Tibial nerve (tissue), 4 donors: ENCODE results near the gene MIOS. TPM values are rescaled to one million over a fixed set of nuclear protein-coding genes. Genes with fewer than 3 reads are reported as not detected.
A peak's percentile ranks its signal among the peaks of the same experiment; 100 is the strongest.

Source experiments
- DNase-seq, 2 donors: peaks; one replicate each; pipeline ENCODE4 v3.0.0-alpha.2; 2019; ENCODE audit warnings: low spot score in 2 of 2
- H3K27ac ChIP-seq, 4 donors: fragments of 200-600 bp; sonication (generic) in 3 of 4; one replicate each; pipeline ENCODE4 v1.5.1; 2017 to 2019; ENCODE audit warnings: mild to moderate bottlenecking in 1 of 4
- H3K27me3 ChIP-seq, 2 donors: fragments of 200-600 bp; sonication (generic) in 1 of 2; one replicate each; pipeline versions ENCODE4 v1.5.1 to v1.6.0; 2017 to 2019
- H3K36me3 ChIP-seq, 3 donors: fragments of 200-600 bp; sonication (generic); one replicate each; pipeline ENCODE4 v1.5.1; 2018 to 2019
- H3K4me1 ChIP-seq, 4 donors: fragments of 200-600 bp; sonication (generic) in 3 of 4; one replicate each; pipeline ENCODE4 v1.5.1; 2017 to 2019
- H3K4me3 ChIP-seq, 4 donors: fragments of 200-600 bp; sonication (generic) in 3 of 4; one replicate each; pipeline ENCODE4 v1.5.1; 2017 to 2019; ENCODE audit warnings: mild to moderate bottlenecking in 1 of 4, moderate library complexity in 1 of 4
- H3K9me3 ChIP-seq, 4 donors: fragments of 200-600 bp; sonication (generic) in 3 of 4; one replicate each; pipeline ENCODE4 v1.5.1; 2017 to 2019
- EP300 ChIP-seq, 2 donors: sonication (generic); formaldehyde crosslinking; IDR thresholded peaks; one replicate each; pipeline ENCODE4 v1.6.1; 2017; ENCODE audit warnings: antibody characterized with exemption in 2 of 2, mild to moderate bottlenecking in 1 of 2
- POLR2A ChIP-seq, 2 donors: fragments of 450-650 bp; IDR thresholded peaks; one replicate each; pipeline ENCODE4 v1.6.1; 2017; ENCODE audit warnings: antibody characterized with exemption in 2 of 2, mild to moderate bottlenecking in 2 of 2, moderate library complexity in 2 of 2
- WGBS, 2 donors: methylation state at CpG; one replicate each; pipeline ENCODE4 v1.1.5; 2018; 5-methylcytosine and 5-hydroxymethylcytosine counted together
- total RNA-seq, 4 donors: library from RNA; depleted of rRNA; stranded (reverse); fragments of >200 nt; gene quantifications; one replicate each; pipeline ENCODE4 v1.1.0, GENCODE V29; 2016
- TF ChIP-seq, protein P1 (sequence below), 5 experiments: fragments of 200-600 bp in 3 of 5; fragments of 450-650 bp in 2 of 5; sonication (generic) in 3 of 5; IDR thresholded peaks; one replicate each; pipeline ENCODE4 v1.5.1; 2016 to 2019; ENCODE audit warnings: antibody characterized with exemption in 5 of 5, mild to moderate bottlenecking in 3 of 5, moderate library complexity in 2 of 5

MIOS gene
- total RNA-seq, 4 donors from 2014 or later = 35.9 to 80.4 (median 61.9) TPM

DNA sequence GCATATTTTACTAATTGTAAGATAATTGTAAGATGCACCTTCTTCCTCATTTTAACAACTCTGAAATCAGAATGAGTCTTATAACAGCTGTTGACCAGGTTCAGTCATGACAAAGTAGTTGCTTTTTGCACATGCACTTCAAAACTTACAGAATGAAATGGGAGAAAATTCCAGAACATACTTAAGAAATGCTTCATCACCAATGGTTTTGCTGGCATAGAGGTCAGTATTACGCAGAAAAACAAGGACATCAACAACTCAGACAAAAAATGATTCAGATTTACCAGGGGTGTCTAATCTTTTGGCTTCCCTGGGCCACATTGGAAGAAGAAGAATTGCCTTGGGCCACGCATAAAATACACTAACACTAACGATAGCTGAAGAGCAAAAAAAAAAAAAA is 44.3 kb upstream of the MIOS start:
- 79 to 86% methylated on average over 3 of the region's 3 CpGs for WGBS, 2 donors

DNA sequence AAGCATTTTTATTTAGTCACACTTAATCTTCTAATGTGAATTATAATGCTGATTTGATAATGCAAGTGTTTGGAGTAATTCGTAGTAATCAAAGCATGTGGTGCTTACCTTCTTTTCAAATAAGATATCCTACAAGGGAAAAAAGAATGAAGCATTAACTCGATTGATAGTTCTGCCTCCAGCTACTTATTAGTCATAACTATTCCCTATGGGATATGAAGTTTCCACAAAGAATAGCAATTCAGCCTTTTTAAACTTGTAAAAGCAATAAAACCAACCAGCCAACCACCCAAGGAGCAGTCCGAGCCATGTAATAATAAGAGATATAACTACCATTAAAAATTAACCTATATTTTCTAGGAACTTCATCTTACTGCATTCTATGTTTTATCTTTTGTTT is 42.6 kb upstream of the MIOS start:
- Histone ChIP-seq H3K4me3 (no peak overlapping the region), H3K27ac (peak overlapping the region in 1 of 4 donors; percentile 52), H3K4me1 (peaks cover 0 to 12% (median 0%) of the 10 kb centered on the region in 4 donors), H3K9me3 (no peaks in the 10 kb centered on the region), H3K36me3 (no peaks in the 10 kb centered on the region), H3K27me3 (no peaks in the 10 kb centered on the region)
- DNase-seq = no peak
- TF ChIP-seq, protein P1, sequence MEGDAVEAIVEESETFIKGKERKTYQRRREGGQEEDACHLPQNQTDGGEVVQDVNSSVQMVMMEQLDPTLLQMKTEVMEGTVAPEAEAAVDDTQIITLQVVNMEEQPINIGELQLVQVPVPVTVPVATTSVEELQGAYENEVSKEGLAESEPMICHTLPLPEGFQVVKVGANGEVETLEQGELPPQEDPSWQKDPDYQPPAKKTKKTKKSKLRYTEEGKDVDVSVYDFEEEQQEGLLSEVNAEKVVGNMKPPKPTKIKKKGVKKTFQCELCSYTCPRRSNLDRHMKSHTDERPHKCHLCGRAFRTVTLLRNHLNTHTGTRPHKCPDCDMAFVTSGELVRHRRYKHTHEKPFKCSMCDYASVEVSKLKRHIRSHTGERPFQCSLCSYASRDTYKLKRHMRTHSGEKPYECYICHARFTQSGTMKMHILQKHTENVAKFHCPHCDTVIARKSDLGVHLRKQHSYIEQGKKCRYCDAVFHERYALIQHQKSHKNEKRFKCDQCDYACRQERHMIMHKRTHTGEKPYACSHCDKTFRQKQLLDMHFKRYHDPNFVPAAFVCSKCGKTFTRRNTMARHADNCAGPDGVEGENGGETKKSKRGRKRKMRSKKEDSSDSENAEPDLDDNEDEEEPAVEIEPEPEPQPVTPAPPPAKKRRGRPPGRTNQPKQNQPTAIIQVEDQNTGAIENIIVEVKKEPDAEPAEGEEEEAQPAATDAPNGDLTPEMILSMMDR (IDR thresholded peaks at IDR 0.05) = no peak
- TF ChIP-seq POLR2A (IDR thresholded peaks at IDR 0.05) (no peak), EP300 (IDR thresholded peaks at IDR 0.05) (no peak)
- WGBS, 2 donors = 44 to 51% methylated on average over 3 of the region's 3 CpGs

More for the DNA sequence above, 44.3 kb upstream of the MIOS start:
- H3K4me1 ChIP-seq = peaks cover 0 to 21% (median 2%) of the 10 kb centered on the region in 4 donors
- no peaks in the 10 kb centered on the region for H3K27me3 ChIP-seq
- peak overlapping the region in 2 of 4 donors; percentile 13 to 18 for H3K27ac ChIP-seq
- H3K9me3 ChIP-seq = no peaks in the 10 kb centered on the region
- TF ChIP-seq POLR2A (IDR thresholded peaks at IDR 0.05) (no peak), EP300 (IDR thresholded peaks at IDR 0.05) (no peak)
- TF ChIP-seq, protein P1 (IDR thresholded peaks at IDR 0.05) = no peak
- H3K4me3 ChIP-seq = no peak overlapping the region
- no peak for DNase-seq
- no peaks in the 10 kb centered on the region for H3K36me3 ChIP-seq

GRCh38 chr7:7526006-7526405 is 40.7 kb upstream of the MIOS start:
- H3K4me1 ChIP-seq = peaks cover 0 to 12% (median 0%) of the 10 kb centered on the region in 4 donors
- no peaks in the 10 kb centered on the region for H3K27me3 ChIP-seq
- H3K36me3 ChIP-seq = no peaks in the 10 kb centered on the region
- 96% methylated on average over 2 of the region's 2 CpGs for WGBS, 2 donors
- DNase-seq = no peak
- no peak overlapping the region for H3K4me3 ChIP-seq
- no peaks in the 10 kb centered on the region for H3K9me3 ChIP-seq
- peak overlapping the region in 1 of 4 donors; percentile 63 for H3K27ac ChIP-seq
- TF ChIP-seq POLR2A (IDR thresholded peaks at IDR 0.05) (no peak), EP300 (IDR thresholded peaks at IDR 0.05) (no peak)
- TF ChIP-seq, protein P1 (IDR thresholded peaks at IDR 0.05) = no peak

- Histone ChIP-seq H3K4me1 (peaks cover 0 to 18% (median 0%) of the 10 kb centered on the region in 4 donors), H3K36me3 (no peaks in the 10 kb centered on the region), H3K9me3 (no peaks in the 10 kb centered on the region), H3K27ac (peak overlapping the region in 3 of 4 donors; percentile 0 to 68 (median 38)), H3K27me3 (no peaks in the 10 kb centered on the region), H3K4me3 (no peak overlapping the region)
- WGBS, 2 donors = 39 to 64% methylated on average over 3 of the region's 3 CpGs
- DNase-seq = no peak
- TF ChIP-seq EP300 (IDR thresholded peaks at IDR 0.05) = peak in 1 of 2 donors; percentile 12
- TF ChIP-seq POLR2A (IDR thresholded peaks at IDR 0.05) = no peak
Observed at GRCh38 chr7:7527047-7527446, 39.6 kb upstream of the MIOS start.

- no peaks in the 10 kb centered on the region for H3K36me3 ChIP-seq
- TF ChIP-seq EP300 (IDR thresholded peaks at IDR 0.05) (no peak), POLR2A (IDR thresholded peaks at IDR 0.05) (no peak)
- TF ChIP-seq, protein P1 (IDR thresholded peaks at IDR 0.05) = no peak
- no peak for DNase-seq
- H3K9me3 ChIP-seq = no peaks in the 10 kb centered on the region
- H3K4me1 ChIP-seq = peaks cover 0 to 9% (median 0%) of the 10 kb centered on the region in 4 donors
- WGBS, 2 donors = 53 to 69% methylated on average over 4 of the region's 4 CpGs
- H3K27ac ChIP-seq = peak overlapping the region in 3 of 4 donors; percentile 43 to 70 (median 48)
- peak overlapping the region in 1 of 4 donors; percentile 14 for H3K4me3 ChIP-seq
- no peaks in the 10 kb centered on the region for H3K27me3 ChIP-seq
Observed at GRCh38 chr7:7529328-7529727, 37.4 kb upstream of the MIOS start.
